ENCODE data around the gene SCN1A.
"Not testable (repeated sequence)": the region's sequence is repeated elsewhere in the genome, so short reads cannot be mapped to it uniquely, and the experiment has no call there.

SCN1A gene

DNA sequence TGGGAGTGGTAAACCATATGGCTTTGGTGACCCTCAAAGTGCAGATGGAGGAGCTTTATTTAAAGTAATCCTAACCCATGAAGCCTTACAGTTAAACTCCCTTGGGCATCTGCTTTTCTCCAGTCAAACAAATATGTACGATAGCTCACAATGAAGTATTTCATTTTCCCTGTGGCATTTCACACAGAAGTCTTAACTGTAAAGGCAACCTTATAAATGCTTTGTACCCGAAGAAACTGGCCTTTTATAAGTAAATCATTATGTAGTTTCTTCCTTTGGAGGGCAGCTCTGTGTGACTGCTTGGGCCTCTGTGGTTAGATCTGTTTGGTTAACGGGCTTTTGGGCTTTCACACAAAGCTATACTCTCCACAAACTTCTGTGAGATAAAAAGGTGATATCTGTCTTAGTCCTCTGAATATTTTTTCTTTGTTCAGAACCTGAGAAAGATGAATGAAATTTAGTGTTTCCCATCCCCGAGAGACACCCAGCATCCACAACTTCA lies 46.6 kb downstream of the SCN1A start:
- DNase-seq = no peak

DNA sequence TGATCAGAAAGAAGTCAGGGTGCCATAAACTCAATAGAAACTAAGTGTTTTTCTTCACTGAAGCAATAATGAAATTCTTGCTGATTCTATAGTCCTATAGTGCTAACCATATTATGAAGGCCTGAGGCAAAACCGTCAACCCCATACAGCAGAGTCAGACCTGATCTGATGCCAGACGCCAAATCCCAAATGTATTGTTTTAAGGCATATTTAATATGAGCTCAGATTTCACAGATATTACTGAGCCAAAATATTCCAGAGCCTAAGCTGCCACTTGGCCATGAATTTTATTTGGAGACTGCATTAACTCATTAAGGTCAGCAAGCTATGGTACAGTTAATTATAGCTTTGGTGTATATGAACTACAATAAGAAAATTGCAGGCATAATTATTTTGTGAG lies 53.4 kb downstream of the SCN1A start:
- DNase-seq = no peak

DNA sequence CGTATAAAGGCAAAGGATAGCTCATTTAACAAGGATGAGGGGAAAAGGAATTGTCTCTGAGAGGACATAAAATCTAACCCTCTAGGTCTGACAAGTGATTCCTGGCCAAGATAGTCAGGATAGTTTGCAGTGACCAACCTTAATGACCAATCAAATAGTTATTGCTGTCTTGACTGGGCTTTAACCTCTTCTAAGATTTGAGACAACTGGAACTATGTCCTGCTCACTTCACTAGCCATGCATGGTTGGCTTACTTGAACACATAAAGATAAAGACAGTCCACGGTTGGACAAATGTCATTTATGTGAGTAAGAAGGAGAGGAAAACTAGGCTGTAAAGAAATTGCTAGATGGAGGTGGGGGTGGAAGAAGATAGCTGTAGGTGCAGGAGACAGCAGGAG lies 53.8 kb downstream of the SCN1A start:
- no peak for DNase-seq

DNA sequence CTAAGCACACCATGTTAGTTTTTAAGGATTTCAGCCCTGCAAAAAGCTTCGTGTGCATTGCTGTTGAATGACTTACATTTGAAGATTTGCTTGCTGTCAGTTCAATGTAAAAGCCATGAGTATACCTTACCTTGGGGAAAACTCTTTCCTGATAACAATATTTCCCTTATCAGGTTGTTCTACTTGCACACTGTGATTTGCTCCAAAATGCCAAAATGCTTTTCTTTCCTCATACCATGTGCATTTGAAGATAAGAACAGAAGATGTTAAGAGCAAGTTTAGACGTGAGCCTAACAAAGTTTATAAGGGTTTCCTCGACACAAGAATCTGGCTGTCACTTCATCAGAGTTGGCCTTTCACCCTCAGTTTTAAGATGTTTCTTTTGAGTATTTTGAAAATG lies 57.6 kb downstream of the SCN1A start:
- DNase-seq = no peak

DNA sequence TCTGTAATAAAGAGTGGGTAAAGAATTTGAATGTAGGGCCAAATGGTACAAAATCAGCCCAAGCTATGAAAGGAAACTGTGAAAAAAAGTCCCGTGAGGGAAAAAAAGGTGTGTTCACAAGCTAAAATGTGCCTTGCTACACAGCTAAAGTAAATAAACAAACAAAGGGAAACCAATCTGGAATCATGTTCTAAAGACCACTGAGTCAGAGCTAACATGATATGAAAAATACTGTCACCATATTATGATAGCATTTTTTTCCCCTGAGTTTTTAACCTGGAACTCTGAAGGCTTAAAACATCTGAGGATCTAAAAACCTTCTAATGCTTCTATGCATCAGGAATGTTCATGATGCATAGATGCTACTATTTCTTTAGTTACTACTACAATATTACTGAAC lies 58.8 kb downstream of the SCN1A start:
- no peak for DNase-seq

DNA sequence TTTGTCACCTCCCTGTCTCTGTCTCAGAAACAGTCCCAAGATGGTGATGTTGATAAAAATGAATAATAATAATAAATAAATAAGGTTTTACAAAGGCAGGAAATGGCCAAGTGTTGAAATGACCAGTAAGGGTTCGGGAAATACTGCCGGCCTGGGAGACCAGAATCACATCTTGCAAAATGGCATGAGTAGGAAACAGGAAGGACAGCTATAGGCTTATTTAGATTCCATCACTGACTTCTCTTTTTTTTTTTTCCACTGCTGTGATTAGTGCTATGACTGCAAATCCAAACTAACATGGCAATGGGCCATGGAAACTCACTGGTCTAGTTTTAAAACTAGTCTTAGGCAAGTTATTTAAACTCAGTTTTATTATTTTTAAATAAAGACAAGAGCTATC lies 60.6 kb downstream of the SCN1A start:
- no peak for DNase-seq

DNA sequence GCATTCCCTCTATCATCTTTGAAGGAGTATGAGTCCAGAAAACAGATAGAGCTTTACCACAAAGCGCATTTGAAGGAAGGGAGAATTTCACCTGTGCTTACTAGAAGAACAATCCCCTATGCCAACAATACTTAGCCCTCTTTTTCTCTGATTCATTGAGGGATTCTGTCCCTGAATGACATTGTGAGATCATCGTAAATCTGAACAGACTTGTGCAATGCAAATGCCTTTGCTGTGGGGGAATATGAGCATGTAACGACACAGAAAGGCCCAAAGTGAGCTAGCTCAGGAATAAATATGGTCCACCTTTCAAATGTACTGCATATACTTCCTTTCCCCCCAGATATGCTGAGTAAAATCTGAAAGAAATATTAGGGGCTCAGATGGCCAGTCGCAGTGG lies 67.6 kb downstream of the SCN1A start:
- DNase-seq = no peak

DNA sequence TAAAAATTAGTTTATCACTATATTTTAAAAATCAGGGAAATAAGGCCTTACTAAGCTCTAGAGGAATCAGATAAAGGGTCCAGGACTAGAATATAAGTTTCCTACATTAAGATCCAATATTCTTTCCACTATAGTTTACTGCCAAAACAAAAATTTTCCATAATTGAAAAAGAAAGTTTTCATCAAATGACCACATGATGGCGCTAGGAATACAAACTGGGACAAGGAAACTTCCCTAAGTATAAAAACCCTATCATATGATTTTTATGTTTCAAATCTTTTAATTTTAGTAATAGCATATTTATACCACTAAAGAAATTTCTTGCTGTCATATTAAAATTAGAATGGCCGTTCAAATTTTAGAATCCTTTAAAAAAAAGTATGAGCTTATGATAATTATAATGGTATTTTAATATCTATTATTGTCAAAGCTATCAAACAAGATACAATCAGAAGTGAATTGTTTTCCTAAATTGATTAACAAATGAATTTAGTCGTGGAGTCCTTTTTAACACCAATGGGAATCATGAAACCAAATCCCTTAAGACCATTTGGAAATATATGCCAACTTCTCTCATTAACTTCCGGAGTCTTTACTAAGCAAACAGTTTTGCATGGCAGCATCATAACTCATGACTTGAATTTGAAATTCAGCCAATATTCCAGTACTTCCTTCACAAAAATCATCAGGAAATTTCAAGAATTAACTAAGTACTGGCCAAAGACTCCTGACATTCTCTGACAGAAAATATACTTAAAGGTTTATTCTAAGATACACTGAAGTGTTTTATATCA lies 70.3 kb downstream of the SCN1A start:
- no peak for DNase-seq

DNA sequence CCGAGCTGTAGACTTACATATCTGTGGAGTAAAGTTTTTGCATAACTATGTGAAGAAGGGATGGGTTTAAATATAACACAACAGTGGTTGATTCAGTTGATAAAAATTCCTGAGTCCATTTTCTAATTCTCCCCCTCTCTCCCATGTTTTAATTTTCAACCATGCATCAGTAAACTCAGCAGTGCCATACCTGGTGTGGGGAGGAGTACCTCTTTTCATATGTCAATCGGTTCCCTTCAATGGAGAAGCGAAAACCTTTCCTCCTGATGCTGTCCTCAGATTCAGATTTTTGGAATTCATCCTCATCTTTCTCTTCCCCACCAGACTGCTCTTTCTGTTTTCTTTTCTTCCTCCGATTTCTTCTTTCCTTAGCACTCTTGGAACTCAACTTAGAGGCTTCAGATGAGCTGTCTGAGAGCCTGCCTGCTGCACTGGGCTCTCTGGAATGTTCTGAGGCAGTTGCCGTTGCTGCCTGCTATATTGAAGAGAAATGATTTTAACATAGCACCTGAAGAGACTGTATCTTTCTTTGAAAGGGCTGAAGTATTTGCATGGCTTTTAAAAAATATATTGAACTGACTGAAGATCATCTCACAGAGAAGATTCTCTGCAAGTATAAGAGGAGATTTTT lies 82.9 kb downstream of the SCN1A start:
- DNase-seq = no peak

DNA sequence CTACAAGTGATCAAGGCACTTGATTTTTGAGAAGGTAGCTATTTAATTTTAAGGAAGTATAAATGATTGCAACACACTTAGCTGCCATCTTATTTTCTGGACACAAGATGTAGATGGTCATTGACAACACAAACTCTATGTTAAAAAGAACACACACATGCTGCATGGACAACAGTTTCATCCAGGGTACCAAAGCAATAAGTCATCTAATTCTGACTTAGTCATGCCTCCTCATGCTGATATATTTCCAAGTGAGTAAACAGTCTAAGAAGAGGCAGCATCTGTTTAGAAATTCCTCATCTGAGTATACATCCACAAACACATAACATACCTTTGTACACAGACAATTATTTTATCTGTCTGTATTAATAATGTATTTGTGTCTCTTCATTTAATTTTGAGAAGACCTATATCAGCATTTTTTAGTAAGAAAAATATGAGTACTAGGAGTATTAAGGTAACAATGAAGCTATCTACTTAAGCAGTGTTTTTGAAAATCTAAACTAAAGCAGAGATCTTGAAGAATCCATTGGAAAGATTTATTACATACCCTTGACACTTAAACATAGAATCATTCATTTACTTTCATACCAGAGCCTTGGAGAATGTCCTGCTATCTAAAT lies 84.9 kb downstream of the SCN1A start:
- DNase-seq = no peak

DNA sequence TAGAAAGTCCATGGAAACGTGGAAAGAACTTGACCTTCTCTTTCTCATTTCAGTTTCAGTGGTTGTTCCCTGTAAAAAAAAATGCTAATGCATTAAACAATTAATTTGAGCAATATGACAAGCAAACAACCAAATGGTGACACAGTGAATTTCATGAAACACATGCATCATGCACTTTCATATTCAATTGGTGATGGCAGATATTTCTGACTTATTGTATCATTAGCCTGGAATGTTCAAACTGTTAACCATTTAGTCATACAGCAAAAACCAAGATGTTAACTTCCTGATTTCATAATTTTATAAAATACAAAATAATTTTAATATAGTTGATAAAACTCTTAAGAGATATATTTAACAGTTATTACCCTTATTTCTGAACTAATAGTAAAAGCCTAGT lies 85.5 kb downstream of the SCN1A start:
- no peak for DNase-seq

DNA sequence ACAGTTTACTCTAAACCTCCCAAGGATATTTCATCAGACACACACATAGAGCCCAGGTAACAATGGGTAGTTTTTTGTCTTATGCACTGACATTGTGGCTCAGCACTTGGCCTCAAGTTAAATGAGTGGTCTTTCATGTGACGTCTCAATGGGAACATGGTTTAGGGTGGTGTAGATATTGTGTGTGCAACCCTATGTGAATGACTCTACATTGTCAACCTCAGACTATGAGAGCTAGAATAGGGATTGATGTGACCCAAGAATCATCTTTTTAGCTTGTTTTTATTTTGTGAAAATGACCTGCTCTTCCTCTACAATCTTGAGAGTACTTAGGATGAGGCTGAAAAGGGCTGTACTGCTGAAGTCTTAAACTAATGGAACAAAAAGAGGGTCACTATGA lies 86.2 kb downstream of the SCN1A start:
- no peak for DNase-seq

DNA sequence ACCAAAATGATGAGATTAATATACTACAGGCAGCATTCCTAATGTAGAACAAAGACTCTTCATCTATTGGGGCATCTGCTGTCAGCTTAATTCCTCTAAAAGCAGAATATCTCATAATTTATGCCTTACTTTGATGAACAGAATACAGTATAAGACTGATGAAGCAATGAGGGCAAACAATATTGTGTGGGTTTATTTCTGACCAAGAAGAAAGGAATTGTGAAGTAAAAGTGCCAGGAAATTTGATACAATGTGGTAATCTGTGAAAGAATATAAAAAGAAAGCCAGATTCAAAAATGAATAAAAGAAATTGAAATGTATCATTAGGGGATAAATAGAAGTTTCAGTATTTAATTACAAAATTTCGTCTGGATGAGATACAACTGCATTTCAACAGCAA lies 95.5 kb downstream of the SCN1A start:
- DNase-seq = no peak

DNA sequence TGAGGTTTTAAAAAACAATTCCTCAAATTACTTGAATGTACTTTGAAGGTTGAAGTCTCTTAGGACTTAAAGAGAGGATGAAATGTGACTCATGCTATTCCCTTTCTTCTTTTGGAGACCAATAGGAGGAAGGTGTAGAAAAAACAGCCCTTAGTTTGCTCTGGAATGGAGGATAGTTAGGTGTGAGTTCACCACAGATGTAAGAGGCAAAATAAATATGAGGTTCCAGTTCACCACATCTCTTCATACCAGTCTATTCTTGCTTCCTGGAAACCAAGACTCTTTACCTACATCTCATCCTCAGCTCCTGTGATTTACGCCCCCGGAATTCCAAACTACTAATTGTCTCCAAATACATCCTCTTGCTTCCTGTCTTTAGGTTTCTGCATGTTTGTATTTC lies 96.8 kb downstream of the SCN1A start:
- DNase-seq = no peak

DNA sequence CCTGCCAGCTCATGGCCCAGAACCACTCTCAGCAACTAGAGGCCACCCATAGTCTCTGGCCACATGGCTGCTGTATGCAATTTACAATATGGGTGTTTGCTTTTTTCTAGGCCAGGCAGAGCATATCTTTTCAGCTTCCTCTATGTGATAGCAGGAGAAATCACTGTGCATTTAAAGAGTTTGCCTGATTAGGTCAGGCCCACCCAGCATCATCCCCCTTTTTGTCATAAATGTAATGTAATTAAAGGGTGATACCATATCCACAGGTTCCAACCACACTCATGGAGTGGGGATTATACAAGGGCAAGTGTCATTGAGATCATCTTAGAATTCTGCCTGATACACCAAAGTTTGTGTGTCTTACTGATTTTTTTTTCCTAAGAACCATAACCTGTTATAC lies 102.5 kb downstream of the SCN1A start:
- no peak for DNase-seq

DNA sequence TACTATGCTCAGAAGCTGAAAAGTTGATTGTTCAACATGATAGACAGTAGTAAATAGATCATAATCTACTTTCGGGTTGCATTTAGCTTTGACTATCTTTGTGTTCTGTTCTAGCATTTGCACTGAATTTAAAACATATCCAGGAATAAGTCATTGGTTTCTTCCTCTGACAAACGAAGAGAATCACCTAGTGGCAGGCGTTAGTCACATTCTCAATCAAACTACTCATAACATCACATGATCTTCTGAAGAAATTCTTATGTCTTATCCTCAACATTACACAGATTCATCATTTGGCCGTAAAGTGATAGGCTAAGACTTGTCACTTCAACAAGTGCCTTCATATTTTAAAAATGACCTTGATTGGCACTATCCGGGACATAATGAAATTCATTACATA lies 110.6 kb downstream of the SCN1A start:
- no peak for DNase-seq

DNA sequence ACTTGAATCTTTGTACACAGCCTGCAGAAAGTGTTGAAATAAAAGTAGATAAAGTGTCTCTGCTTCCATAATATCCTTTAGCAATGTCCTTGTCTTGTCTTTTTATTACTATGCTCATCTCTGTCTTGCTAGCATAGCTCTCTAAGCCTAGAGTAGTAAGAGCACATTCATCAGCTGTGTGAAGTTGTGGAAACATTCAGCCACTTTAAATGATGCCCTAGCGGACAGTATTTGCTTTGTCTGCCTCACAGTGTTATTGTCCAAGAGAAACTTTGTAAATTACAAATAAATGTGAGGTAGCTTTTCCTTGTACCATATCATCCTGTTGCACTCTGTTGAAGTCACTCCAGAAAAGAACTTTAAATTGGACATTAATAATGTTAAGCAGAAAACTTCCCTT lies 113.9 kb downstream of the SCN1A start:
- no peak for DNase-seq

DNA sequence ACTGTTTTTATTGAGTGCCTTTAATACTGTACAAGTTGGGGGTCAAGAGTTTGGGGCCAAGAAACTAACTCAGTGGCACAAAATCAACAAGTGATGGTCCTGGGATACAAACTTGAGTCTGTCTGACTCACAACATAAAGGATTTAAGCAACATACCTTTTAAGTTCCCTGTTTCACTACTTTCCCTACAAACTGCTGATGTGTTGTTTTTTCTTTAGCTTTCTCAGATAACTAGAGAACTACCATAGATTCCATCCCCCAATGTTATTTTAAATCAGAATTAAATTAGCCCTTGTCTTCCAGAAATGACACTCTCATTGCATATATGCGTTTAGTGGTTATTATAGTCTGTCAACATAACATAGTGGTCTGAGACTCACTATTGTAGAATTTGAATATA lies 116.2 kb downstream of the SCN1A start:
- DNase-seq = no peak

DNA sequence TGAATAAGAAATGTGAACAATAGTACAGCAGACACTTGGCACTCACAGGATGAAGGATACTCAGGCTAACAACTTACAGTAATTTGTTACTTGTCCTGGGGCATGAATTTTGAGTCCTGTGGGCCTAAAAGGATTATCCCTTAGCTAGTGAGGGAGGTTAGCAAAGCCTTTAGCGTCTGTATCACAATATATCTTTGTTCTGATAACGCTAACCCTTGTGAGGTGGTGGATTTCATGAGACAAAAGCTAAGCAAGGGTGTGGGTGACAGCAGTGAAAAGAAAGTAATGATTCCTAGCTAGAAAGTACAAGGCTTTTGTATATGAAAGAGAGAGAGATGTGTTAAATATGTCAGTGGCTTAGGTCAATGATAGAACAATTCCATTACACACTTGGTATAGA lies 127.4 kb downstream of the SCN1A start:
- no peak for DNase-seq

DNA sequence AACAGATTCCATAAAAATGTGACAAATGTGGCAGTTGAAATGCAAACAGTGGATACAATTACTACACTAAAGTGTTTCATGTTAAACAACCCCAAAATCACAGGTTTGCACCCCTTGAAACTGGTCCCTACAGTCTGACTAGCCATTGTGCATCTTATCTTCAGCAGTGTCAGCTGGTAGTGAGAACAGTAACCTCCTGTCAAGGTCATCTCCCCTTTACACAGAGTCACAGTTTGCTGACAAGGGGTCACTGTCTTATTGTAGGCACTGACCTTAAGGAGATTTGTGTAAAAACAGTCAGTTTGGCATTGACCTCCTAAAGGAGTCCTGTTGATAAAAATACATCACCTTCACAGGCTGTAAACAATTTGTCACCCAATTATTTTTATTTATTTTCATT lies 137.0 kb downstream of the SCN1A start:
- no peak for DNase-seq

DNA sequence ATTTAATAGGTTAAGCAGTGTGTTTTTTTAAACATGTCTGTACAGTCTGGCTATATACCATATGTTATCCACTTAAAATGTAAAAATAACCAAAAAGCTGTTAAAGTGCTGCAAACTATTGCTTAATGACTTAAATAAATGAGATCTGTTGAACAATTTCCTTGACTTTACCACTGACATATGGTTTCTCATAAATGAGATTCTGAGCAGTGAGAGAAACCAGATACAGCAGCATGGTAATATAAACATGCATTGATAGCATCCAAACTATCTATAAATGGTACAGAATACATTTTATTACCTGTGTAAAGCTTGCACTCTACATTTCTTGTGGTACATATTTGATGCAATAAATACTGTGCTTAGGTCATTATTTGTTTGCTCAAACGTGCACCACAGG lies 138.0 kb downstream of the SCN1A start:
- no peak for DNase-seq

DNA sequence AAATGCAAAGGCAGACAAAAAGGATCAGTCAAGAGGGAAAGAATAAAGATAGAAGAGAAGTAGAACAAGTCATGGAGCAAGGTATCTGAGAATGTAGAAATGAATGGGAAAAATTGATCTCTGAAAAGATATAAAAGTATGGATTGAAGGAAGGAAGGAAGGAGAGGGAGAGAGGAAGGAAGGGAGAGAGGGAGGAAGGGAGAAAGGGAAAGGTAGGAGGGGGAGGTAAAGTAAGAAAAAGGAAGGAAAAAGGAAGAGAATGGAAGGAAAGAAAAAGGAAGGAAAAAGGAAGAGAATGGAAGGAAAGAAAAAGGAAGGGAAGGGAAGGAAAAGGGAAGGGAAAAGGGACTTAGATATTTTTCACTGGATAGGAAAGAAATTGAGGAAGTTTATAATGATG lies 142.7 kb downstream of the SCN1A start:
- no peak for DNase-seq

DNA sequence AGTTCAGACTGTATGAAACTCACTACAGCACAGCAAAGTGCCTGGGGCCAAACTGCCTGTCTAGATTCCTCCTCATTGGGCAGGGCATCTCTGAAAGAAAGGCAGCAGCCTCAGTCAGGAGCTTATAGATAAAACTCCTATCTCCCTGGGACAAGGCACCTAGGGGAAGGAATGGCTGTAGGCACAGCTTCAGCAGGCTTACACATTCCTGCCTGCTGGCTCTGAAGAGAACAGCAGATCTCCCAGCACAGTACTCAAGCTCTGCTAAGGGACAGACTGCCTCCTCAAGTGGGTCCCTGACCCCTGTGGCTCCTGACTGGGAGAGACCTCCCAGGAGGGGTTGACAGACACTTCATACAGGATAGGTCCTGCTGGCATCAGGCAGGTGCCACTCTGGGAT lies 155.7 kb downstream of the SCN1A start:
- not testable (repeated sequence) for DNase-seq

DNA sequence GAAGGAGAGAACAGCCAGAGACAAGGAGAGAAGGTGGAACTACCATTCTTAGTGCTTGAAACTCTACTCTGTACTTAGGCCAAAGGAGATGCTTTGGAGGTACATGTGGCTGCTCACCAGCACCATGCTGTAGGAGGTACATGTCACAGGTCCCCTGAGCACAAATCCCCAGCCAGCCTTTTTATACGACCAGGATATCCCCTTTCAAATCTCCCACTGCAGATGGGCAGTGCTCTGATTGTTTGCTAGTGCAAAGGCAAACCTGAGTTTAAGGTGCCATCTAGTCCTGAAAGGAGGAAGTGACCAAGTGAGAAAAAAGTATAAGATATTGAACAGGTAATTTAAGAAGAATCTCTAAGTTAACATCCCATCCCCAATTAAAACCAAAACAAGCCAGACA lies 157.2 kb downstream of the SCN1A start:
- no peak for DNase-seq

Data from activated naive CD4-positive, alpha-beta T cell treated with Interleukin-2 at 50 U/mL for 16 hours (primary cell).